Esophagus squamous epithelium (tissue), 5 donors: ENCODE measurements around the gene FALEC. TPM values are rescaled to one million over a fixed set of nuclear protein-coding genes. Genes with fewer than 3 reads are reported as not detected.
"Not testable (repeated sequence)": the region's sequence is repeated elsewhere in the genome, so short reads cannot be mapped to it uniquely, and the experiment has no call there.

Experiments used
- DNase-seq: peaks from one replicate; lab custom pipeline; 2025; lab: John Stamatoyannopoulos, UW
- H3K27ac ChIP-seq, 4 donors: fragments of 200-600 bp; sonication (generic); one replicate each; pipeline ENCODE4 v1.5.1; 2016 to 2019; ENCODE audit warnings: mild to moderate bottlenecking in 1 of 4
- H3K27me3 ChIP-seq, 4 donors: fragments of 200-600 bp; sonication (generic); 1 replicate in 3 of 4; 2 replicates in 1 of 4; pipeline versions ENCODE4 v1.5.1 to v1.6.0; 2017 to 2021; ENCODE audit warnings: antibody characterized with exemption in 1 of 4
- H3K36me3 ChIP-seq, 3 donors: fragments of 200-600 bp; sonication (generic); one replicate each; pipeline ENCODE4 v1.5.1; 2016 to 2019
- H3K4me1 ChIP-seq, 3 donors: fragments of 200-600 bp; sonication (generic); one replicate each; pipeline ENCODE4 v1.5.1; 2017 to 2019
- H3K4me3 ChIP-seq, 4 donors: fragments of 200-600 bp; sonication (generic); 1 replicate in 3 of 4; 2 replicates in 1 of 4; pipeline ENCODE4 v1.5.1; 2016 to 2019; ENCODE audit warnings: mild to moderate bottlenecking in 2 of 4, moderate library complexity in 1 of 4
- H3K9me3 ChIP-seq, 3 donors: fragments of 200-600 bp; sonication (generic); one replicate each; pipeline ENCODE4 v1.5.1; 2016 to 2019
- CTCF ChIP-seq, 6 experiments: fragments of 450-650 bp in 4 of 6; fragments of 200-600 bp in 2 of 6; sonication (generic) in 2 of 6; IDR thresholded peaks; one replicate each; pipeline ENCODE4 v1.5.1; 2016 to 2019; ENCODE audit warnings: antibody characterized with exemption in 6 of 6, mild to moderate bottlenecking in 4 of 6, moderate library complexity in 4 of 6
- POLR2A ChIP-seq, 4 donors: fragments of 450-650 bp; IDR thresholded peaks; one replicate each; pipeline ENCODE4 v1.6.1; 2017; ENCODE audit warnings: antibody characterized with exemption in 4 of 4, mild to moderate bottlenecking in 4 of 4, moderate library complexity in 3 of 4
- WGBS, 2 donors: methylation state at CpG; one replicate each; pipeline ENCODE4 v1.1.5; 2018; 5-methylcytosine and 5-hydroxymethylcytosine counted together
- intact Hi-C: fragments of 100-400 bp; cut with DNase I; formaldehyde crosslinking; loops from one replicate; pipeline ENCODE4 v1.15.0; 2022
- small RNA-seq, 4 donors: library from RNA; depleted of rRNA; stranded (forward); fragments of <200 nt; gene quantifications; one replicate each; pipeline ENCODE3, GENCODE V24; 2016
- total RNA-seq, 4 donors: library from RNA; depleted of rRNA; stranded (reverse); fragments of >200 nt; gene quantifications; one replicate each; pipeline ENCODE4 v1.1.0, GENCODE V29; 2016
- donor health status: DM: yes; HTN: yes; CAD: no.

Gene FALEC
- total RNA-seq, 4 donors from 2014 or later = 3.6 TPM; not detected in 3

DNA sequence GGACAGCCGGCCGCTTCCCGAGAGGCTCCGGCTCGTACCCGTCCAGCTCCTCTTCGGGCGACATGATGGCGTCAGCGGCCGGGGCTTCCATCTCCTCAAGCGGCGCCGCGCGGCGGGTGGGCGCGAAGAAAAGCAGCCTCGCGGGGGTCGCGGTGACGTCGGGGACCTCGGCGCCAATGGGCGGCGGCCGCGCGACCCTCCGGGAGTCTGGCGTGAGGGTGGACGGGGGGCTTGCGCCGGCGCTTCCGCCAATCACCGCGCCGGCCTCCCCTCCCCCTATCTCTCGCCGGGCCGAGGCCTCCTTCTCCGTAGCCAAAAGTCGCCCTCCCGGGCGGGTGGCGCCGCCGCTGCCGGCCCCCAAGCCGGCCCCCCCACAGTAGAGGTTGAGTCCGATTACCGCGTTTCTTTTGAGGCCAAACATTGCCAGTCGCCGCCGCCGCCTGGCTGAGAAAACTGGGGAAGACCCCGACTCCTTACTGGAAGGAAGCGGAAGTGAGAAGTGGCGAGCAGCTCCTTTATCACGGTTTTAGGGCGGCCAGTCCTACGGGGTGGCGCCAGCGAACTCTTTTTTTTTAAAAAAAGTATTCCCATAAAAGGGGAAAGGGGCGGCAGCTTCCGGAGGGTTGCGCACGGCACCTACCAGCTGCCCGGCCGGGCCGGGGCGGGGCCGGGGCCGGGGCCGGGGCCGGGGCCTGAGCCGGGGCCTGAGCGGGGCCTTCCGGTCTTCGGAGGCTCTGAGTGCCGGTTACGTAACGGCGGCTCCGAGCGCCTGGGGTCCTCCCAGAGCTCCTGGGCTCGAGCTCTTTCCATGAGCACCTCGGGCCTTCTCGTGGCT is 63.8 kb downstream of the FALEC start, which contains the start of gene MCL1:
MCL1 (minus strand) TSS at position 501 of the 835 bp plus-strand sequence; CDS start at position 421, 80 bp downstream.
- H3K27ac ChIP-seq = peak within 1 kb of the TSS; percentile 98 to 100 (median 99)
- H3K9me3 ChIP-seq = no peaks in the 10 kb centered on the region
- intact Hi-C loops = no loop called here
- peaks cover 18 to 42% (median 20%) of the 10 kb centered on the region in 3 donors for H3K4me1 ChIP-seq
- peak within 1 kb of the TSS; percentile 92 to 99 (median 96) for H3K4me3 ChIP-seq
- TF ChIP-seq CTCF (IDR thresholded peaks at IDR 0.05) = peak in 4 of 6 experiments; percentile 7 to 33 (median 21)
- TF ChIP-seq POLR2A (IDR thresholded peaks at IDR 0.05) = peak in 3 of 4 donors; percentile 87 to 99 (median 96)
- no peaks in the 10 kb centered on the region for H3K27me3 ChIP-seq
- H3K36me3 ChIP-seq = peaks cover 7 to 36% (median 26%) of the 10 kb centered on the region in 3 donors
- WGBS, 2 donors = 0% methylated on average over 6 to 15 of the region's 94 CpGs
- DNase-seq = peak; percentile 72

DNA sequence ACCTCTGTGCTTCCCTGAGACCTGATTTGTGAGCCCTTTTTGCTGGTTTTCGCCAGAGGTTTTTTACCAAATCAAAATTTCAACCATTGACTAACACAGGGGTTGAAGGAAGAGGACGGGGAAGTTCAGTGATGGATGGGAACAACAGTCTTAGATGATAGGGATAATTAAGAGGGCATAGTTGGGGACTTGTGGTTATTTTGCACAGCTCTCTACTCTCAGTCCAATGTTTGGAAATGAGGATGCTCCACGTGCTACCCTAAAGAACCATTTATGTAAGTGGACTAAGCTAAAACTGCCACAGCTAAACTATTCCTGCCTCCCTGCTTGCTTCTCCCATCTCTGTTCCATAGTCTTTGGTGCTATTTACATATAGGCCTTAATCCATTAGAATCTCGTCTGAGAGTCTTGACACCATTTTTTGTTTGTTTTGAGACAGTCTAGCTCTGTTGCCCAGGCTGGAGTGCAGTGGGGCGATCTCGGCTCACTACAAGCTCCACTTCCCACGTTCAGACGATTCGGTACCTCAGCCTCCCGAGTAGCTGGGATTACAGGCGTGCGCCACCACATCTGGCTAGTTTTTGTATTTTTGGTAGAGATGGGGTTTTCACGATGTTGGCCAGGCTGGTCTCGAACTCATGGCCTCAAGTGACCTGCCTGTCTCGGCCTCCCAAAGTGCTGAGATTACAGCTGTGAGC is 64.5 kb downstream of the FALEC start:
- DNase-seq = no peak

GRCh38 chr1:150580966-150581365 is 65.4 kb downstream of the FALEC start:
- H3K4me3 ChIP-seq, H3K9me3 ChIP-seq, intact Hi-C loops, DNase-seq, H3K27me3 ChIP-seq: not testable (repeated sequence)
- Histone ChIP-seq H3K36me3 (peaks cover 0 to 30% (median 14%) of the 10 kb centered on the region in 3 donors), H3K4me1 (peaks cover 5 to 25% (median 7%) of the 10 kb centered on the region in 3 donors), H3K27ac (peak overlapping the region in 1 of 4 donors; percentile 5)
- 54 to 65% methylated on average over 1 of the region's 3 CpGs for WGBS, 2 donors

More for the DNA sequence above, 64.5 kb downstream of the FALEC start:
- H3K27me3 ChIP-seq = no peaks in the 10 kb centered on the region
- no peaks in the 10 kb centered on the region for H3K9me3 ChIP-seq
- H3K36me3 ChIP-seq = peaks cover 0 to 35% (median 19%) of the 10 kb centered on the region in 3 donors
- 64 to 71% methylated on average over 11 to 13 of the region's 15 CpGs for WGBS, 2 donors
- H3K4me1 ChIP-seq = peaks cover 11 to 34% (median 13%) of the 10 kb centered on the region in 3 donors
- TF ChIP-seq POLR2A (IDR thresholded peaks at IDR 0.05) (no peak), CTCF (IDR thresholded peaks at IDR 0.05) (no peak)
- intact Hi-C loops = no loop called here
- peak overlapping the region; percentile 98 to 100 (median 99) for H3K27ac ChIP-seq
- H3K4me3 ChIP-seq = peak overlapping the region; percentile 92 to 99 (median 96)

DNA sequence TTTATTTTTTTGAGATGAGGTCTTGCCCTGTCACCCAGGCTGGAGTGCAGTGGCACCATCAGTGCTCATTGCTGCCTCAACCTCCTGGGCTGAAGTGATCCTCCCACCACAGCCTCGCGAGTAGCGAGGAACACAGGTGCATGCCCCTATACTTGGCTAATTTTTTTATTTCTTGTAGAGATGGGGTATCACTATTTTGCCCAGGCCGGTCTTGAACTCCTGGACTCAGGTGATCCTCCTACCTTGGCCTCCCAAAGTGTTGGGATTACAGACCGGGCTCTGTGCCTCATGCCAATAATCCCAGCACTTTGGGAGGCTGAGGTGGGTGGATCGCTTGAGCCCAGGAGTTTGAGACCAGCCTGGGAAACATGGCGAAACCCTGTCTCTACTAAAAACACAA is 65.9 kb downstream of the FALEC start:
- H3K27ac ChIP-seq = peak overlapping the region in 1 of 4 donors; percentile 5
- H3K9me3 ChIP-seq, H3K27me3 ChIP-seq, DNase-seq, H3K4me3 ChIP-seq, intact Hi-C loops: not testable (repeated sequence)
- H3K4me1 ChIP-seq = peaks cover 5 to 21% (median 7%) of the 10 kb centered on the region in 3 donors
- H3K36me3 ChIP-seq = peaks cover 0 to 26% (median 14%) of the 10 kb centered on the region in 3 donors
- WGBS, 2 donors = 96 to 97% methylated on average over 4 to 6 of the region's 7 CpGs

DNA sequence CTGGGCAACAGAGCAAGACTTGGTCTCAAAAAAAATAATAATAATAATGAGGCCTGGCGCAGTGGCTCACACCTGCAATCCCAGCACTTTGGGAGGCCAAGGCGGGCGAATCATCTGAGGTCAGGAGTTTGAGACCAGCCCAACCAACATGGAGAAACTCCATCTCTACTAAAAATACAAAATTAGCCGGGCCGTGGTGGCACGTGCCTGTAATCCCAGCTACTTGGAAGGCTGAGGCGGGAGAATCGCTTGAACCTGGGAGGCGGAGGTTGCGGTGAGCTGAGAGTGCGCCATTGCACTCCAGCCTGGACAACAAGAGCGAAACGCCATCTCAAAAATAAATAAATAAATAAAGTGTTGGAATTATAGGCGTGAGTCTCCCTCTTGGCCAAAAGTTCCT is 66.4 kb downstream of the FALEC start:
- intact Hi-C loops, H3K27me3 ChIP-seq, H3K27ac ChIP-seq, DNase-seq, H3K4me3 ChIP-seq, H3K9me3 ChIP-seq: not testable (repeated sequence)
- Histone ChIP-seq H3K4me1 (peaks cover 5 to 15% (median 7%) of the 10 kb centered on the region in 3 donors), H3K36me3 (peaks cover 0 to 20% (median 11%) of the 10 kb centered on the region in 3 donors)
- WGBS, 2 donors = 96 to 97% methylated on average over 14 of the region's 14 CpGs

GRCh38 chr1:150582371-150582770 is 66.8 kb downstream of the FALEC start:
- Histone ChIP-seq H3K27ac (no peak overlapping the region), H3K27me3 (no peaks in the 10 kb centered on the region), H3K36me3 (peaks cover 0 to 16% (median 7%) of the 10 kb centered on the region in 3 donors), H3K4me3 (no peak overlapping the region), H3K9me3 (no peaks in the 10 kb centered on the region), H3K4me1 (peaks cover 5 to 15% (median 7%) of the 10 kb centered on the region in 3 donors)
- TF ChIP-seq POLR2A (IDR thresholded peaks at IDR 0.05) (no peak), CTCF (IDR thresholded peaks at IDR 0.05) (no peak)
- intact Hi-C loops = no loop called here
- WGBS, 2 donors = 59 to 92% methylated on average over 2 of the region's 2 CpGs
- DNase-seq = no peak

Small RNA genes lying within 50 kb of the gene (small RNA-seq; reads per million reads assigned to genes)
- gene MIR4257 (0 reads per million in 4 donors), gene RN7SL473P (0 reads per million in 4 donors), gene RN7SL600P (0 to 0.15 (median 0) reads per million in 4 donors)

Other genes starting within 250 kb of the FALEC start
- 100 to 1,000 TPM in 1 of 4 donors, 10 to 100 TPM in 3; 94.0 to 112 (median 95.2) TPM for gene APH1A, start 246.7 kb upstream of the FALEC start, total RNA-seq
- gene C1orf54, start 243.0 kb upstream of the FALEC start, total RNA-seq = 10 to 100 TPM in 1 of 4 donors, 1 to 10 TPM in 2, not detected in 1; 2.3 to 17.2 (median 4.5) TPM
- 1 to 10 TPM in 2 of 4 donors, under 1 TPM in 1, not detected in 1; 0.61 to 6.7 (median 2.5) TPM for gene CIART, start 233.2 kb upstream of the FALEC start, total RNA-seq
- gene MRPS21, start 221.9 kb upstream of the FALEC start, total RNA-seq = 10 to 100 TPM; 31.7 to 41.3 (median 38.7) TPM
- gene PRPF3, start 194.2 kb upstream of the FALEC start, total RNA-seq = 10 to 100 TPM; 15.1 to 44.8 (median 29.0) TPM
- 10 to 100 TPM; 14.7 to 17.9 (median 15.2) TPM for gene RPRD2, start 151.6 kb upstream of the FALEC start, total RNA-seq
- 10 to 100 TPM; 10.5 to 16.5 (median 13.7) TPM for gene TARS2, start 28.3 kb upstream of the FALEC start, total RNA-seq
- gene ECM1, start 7.6 kb upstream of the FALEC start, total RNA-seq = 1,000 to 10,000 TPM in 1 of 4 donors, 100 to 1,000 TPM in 3; 311 to 1,013 (median 406) TPM
- 10 to 100 TPM; 30.6 to 76.8 (median 43.3) TPM for gene ADAMTSL4, start 33.7 kb downstream of the FALEC start, total RNA-seq
- gene MCL1, start 63.9 kb downstream of the FALEC start, total RNA-seq = 100 to 1,000 TPM; 167 to 256 (median 216) TPM
- 100 to 1,000 TPM; 179 to 377 (median 344) TPM for gene ENSA, start 113.9 kb downstream of the FALEC start, total RNA-seq
- gene GOLPH3L, start 181.4 kb downstream of the FALEC start, total RNA-seq = 10 to 100 TPM; 26.1 to 38.6 (median 31.8) TPM
- gene HORMAD1, start 205.1 kb downstream of the FALEC start, total RNA-seq = 10 to 100 TPM in 1 of 4 donors, 1 to 10 TPM in 2, not detected in 1; 4.1 to 10.1 (median 9.3) TPM